ENCODE results near the gene PRM3. TPM values are rescaled to one million over a fixed set of nuclear protein-coding genes. Genes with fewer than 3 reads are reported as not detected.
A peak's percentile ranks its signal among the peaks of the same experiment; 100 is the strongest.

Gene PRM3
- total RNA-seq (ENCODE audit: insufficient read depth, low replicate concordance), result not detected

GRCh38 chr16:11272921-11273720 lies at the start of gene PRM3:
PRM3 (minus strand) TSS chr16:11273629; CDS start chr16:11273595, 34 bp downstream.
- no peak for DNase-seq (ENCODE audit: low spot score)

GRCh38 chr16:11322823-11323222 lies 49.4 kb upstream of the PRM3 start:
- DNase-seq (ENCODE audit: low spot score), result no peak

GRCh38 chr16:11321662-11322061 lies 48.2 kb upstream of the PRM3 start:
- DNase-seq (ENCODE audit: low spot score), result no peak

GRCh38 chr16:11320170-11320569 lies 46.7 kb upstream of the PRM3 start:
- no peak for DNase-seq (ENCODE audit: low spot score)

GRCh38 chr16:11319529-11320146 lies 46.2 kb upstream of the PRM3 start:
- no peak for DNase-seq (ENCODE audit: low spot score)

GRCh38 chr16:11318817-11319216 lies 45.4 kb upstream of the PRM3 start:
- DNase-seq (ENCODE audit: low spot score), result no peak

- peak; percentile 26 for DNase-seq (ENCODE audit: low spot score)
Observed at GRCh38 chr16:11316331-11317015, 43.0 kb upstream of the PRM3 start.

GRCh38 chr16:11315510-11315909 lies 42.1 kb upstream of the PRM3 start:
- DNase-seq (ENCODE audit: low spot score), result peak; percentile 63

GRCh38 chr16:11314309-11314894 lies 41.0 kb upstream of the PRM3 start:
- DNase-seq (ENCODE audit: low spot score), result no peak

GRCh38 chr16:11313493-11314308 lies 40.3 kb upstream of the PRM3 start:
- no peak for DNase-seq (ENCODE audit: low spot score)

GRCh38 chr16:11312718-11313492 lies 39.5 kb upstream of the PRM3 start:
- peak; percentile 56 for DNase-seq (ENCODE audit: low spot score)

- no peak for DNase-seq (ENCODE audit: low spot score)
Observed at GRCh38 chr16:11310997-11311561, 37.6 kb upstream of the PRM3 start.

- no peak for DNase-seq (ENCODE audit: low spot score)
Observed at GRCh38 chr16:11310634-11310977, 37.2 kb upstream of the PRM3 start.

GRCh38 chr16:11309895-11310633 lies 36.6 kb upstream of the PRM3 start:
- no peak for DNase-seq (ENCODE audit: low spot score)

- no peak for DNase-seq (ENCODE audit: low spot score)
Observed at GRCh38 chr16:11308493-11309283, 35.3 kb upstream of the PRM3 start.

- no peak for DNase-seq (ENCODE audit: low spot score)
Observed at GRCh38 chr16:11307639-11308492, 34.4 kb upstream of the PRM3 start.

- no peak for DNase-seq (ENCODE audit: low spot score)
Observed at GRCh38 chr16:11306997-11307638, 33.7 kb upstream of the PRM3 start.

All from umbilical cord (tissue), 2 donors.